Mammary epithelial cell (primary cell): ENCODE data around the gene DYRK1A.

Source experiments
- CTCF ChIP-seq, 2 donors: IDR thresholded peaks in 1 of 2; conservative IDR thresholded peaks in 1 of 2; 2 replicates each; pipeline ENCODE4 v1.5.1; 2011 to 2012; ENCODE audit warnings: inconsistent platforms in 2 of 2, low read length in 2 of 2, mild to moderate bottlenecking in 2 of 2, control low read depth in 1 of 2, low read depth in 1 of 2; ENCODE audit not compliant: insufficient read depth in 1 of 2; ENCODE audit errors: extremely low read depth in 1 of 2
- EZH2 ChIP-seq: IDR thresholded peaks from 2 replicates; pipeline ENCODE4 v1.6.1; 2012; ENCODE audit warnings: low read length, inconsistent platforms, borderline replicate concordance

GRCh38 chr21:37358397-37358796, 8.2 kb upstream of the DYRK1A start:
- TF ChIP-seq CTCF (conservative IDR thresholded peaks at IDR 0.05 in 1 of 2, IDR thresholded peaks at IDR 0.05 in 1 of 2; ENCODE audit: extremely low read depth in 1 of 2, insufficient read depth in 1 of 2, low read depth in 1 of 2, low read length in 2 of 2) (no peak), EZH2 (no peak)
